GM12878 (cell line): ENCODE data around the gene SSUH2. TPM values are rescaled to one million over a fixed set of nuclear protein-coding genes. Genes with fewer than 3 reads are reported as not detected.

Experiments used
- ATAC-seq: fragments of 200-7000 bp; cut with Tn5 transposase; 3 replicates; pipeline ENCODE4 v1.9.1; 2020; ENCODE audit warnings: mild to moderate bottlenecking, moderate library complexity
- BruUV-seq: library from RNA; stranded (reverse); fragments of 400-500 nt; replicated peaks from 2 replicates; lab custom pipeline; 2021; lab: Mats Ljungman, UMichigan
- CTCF ChIA-PET: fragments of 300-600 bp; sonication (Branson Sonifier 250); formaldehyde crosslinking; extraction: SDS; loops from one replicate; lab custom pipeline; 2021; ENCODE audit warnings: inconsistent platforms; lab: Yijun Ruan, JAX
- POLR2A ChIA-PET: fragments of 350-600 bp; formaldehyde crosslinking; extraction: SDS; loops from one replicate; lab custom pipeline; 2021; ENCODE audit warnings: inconsistent platforms; lab: Charles Lee
- RAD21 ChIA-PET: fragments of 300-600 bp; sonication (Branson Sonifier 250); formaldehyde crosslinking; loops from one replicate; lab custom pipeline; 2023; ENCODE audit warnings: antibody characterized with exemption; ENCODE audit not compliant: unreplicated experiment; lab: Charles Lee
- SMC1A ChIA-PET: fragments of 300-600 bp; sonication (Branson Sonifier 250); formaldehyde crosslinking; loops from one replicate; lab custom pipeline; 2023; ENCODE audit not compliant: unreplicated experiment, uncharacterized antibody; lab: Charles Lee
- DNase-seq: peaks from one replicate; pipeline ENCODE4 v3.0.0-alpha.2; 2011; ENCODE audit warnings: low read depth, low spot score
- FAIRE-seq: peaks from 3 replicates; lab custom pipeline; 2011; peaks lifted over from hg19 to GRCh38; lab: Jason Lieb, UNC
- H2AFZ ChIP-seq: 2 replicates; pipeline ENCODE4 v1.6.0; 2011; ENCODE audit warnings: low read depth, low read length, control low read depth; ENCODE audit not compliant: control insufficient read depth
- H3K27ac ChIP-seq: 2 replicates; pipeline ENCODE4 v1.5.1; 2011; ENCODE audit warnings: control low read depth; ENCODE audit not compliant: control insufficient read depth, insufficient read depth
- H3K27me3 ChIP-seq, 2 experiments: replicated peaks in 1 of 2; 2 replicates each; pipeline versions ENCODE4 v1.6.0 to v1.6.1; 2011; ENCODE audit warnings: low read length in 1 of 2; ENCODE audit not compliant: control insufficient read depth in 2 of 2, insufficient read depth in 2 of 2
- H3K36me3 ChIP-seq, 2 experiments: 2 replicates each; pipeline ENCODE4 v1.5.1; 2011; ENCODE audit warnings: low read length in 1 of 2; ENCODE audit not compliant: control insufficient read depth in 2 of 2, insufficient read depth in 2 of 2
- H3K4me1 ChIP-seq: 2 replicates; pipeline ENCODE4 v1.6.1; 2011; ENCODE audit warnings: mild to moderate bottlenecking, low read length, moderate library complexity, mixed read lengths; ENCODE audit not compliant: control insufficient read depth, insufficient read depth
- H3K4me2 ChIP-seq: 2 replicates; pipeline ENCODE4 v1.6.0; 2011; ENCODE audit warnings: control low read depth; ENCODE audit not compliant: control insufficient read depth, insufficient read depth
- H3K4me3 ChIP-seq: fragments of 200-600 bp; sonication (generic); 2 replicates; pipeline ENCODE4 v1.5.1; 2016
- H3K79me2 ChIP-seq: 2 replicates; pipeline ENCODE4 v1.6.0; 2011; ENCODE audit warnings: low read length; ENCODE audit not compliant: control insufficient read depth, insufficient read depth
- H3K9ac ChIP-seq: 2 replicates; pipeline ENCODE4 v1.8.0; 2011; ENCODE audit warnings: low read length, control low read depth, mixed read lengths; ENCODE audit not compliant: control insufficient read depth, insufficient read depth
- H3K9me3 ChIP-seq: replicated peaks from 3 replicates; pipeline ENCODE4 v1.5.1; 2011; ENCODE audit warnings: mild to moderate bottlenecking, low read length; ENCODE audit not compliant: control insufficient read depth, insufficient read depth
- H4K20me1 ChIP-seq: 2 replicates; pipeline ENCODE4 v1.6.0; 2011; ENCODE audit not compliant: control insufficient read depth, insufficient read depth
- CBFB ChIP-seq: IDR thresholded peaks from 2 replicates; pipeline ENCODE4 v1.6.1; 2016; ENCODE audit warnings: antibody characterized with exemption, low read depth
- CBX3 ChIP-seq: fragments of 200-600 bp; sonication (generic); IDR thresholded peaks from 2 replicates; pipeline ENCODE4 v1.6.1; 2016; ENCODE audit warnings: low read depth, borderline replicate concordance
- CREM ChIP-seq: IDR thresholded peaks from 2 replicates; pipeline ENCODE4 v1.6.1; 2014; ENCODE audit warnings: antibody characterized with exemption, low read depth
- E4F1 ChIP-seq: fragments of 450-650 bp; IDR thresholded peaks from 2 replicates; pipeline ENCODE4 v1.6.1; 2018; ENCODE audit warnings: borderline replicate concordance, mild to moderate bottlenecking; ENCODE audit not compliant: partially characterized antibody
- HDAC2 ChIP-seq: fragments of 200-600 bp; sonication (generic); IDR thresholded peaks from 2 replicates; pipeline ENCODE4 v1.6.1; 2017
- IKZF2 ChIP-seq, 2 experiments: fragments of 450-650 bp; IDR thresholded peaks; 2 replicates each; pipeline ENCODE4 v1.6.1; 2017; ENCODE audit warnings: mild to moderate bottlenecking in 2 of 2, moderate library complexity in 2 of 2
- KAT2A ChIP-seq: conservative IDR thresholded peaks from 2 replicates; pipeline ENCODE4 v1.6.1; 2011; ENCODE audit warnings: low read depth, low read length; ENCODE audit not compliant: control insufficient read depth
- NRF1 ChIP-seq: conservative IDR thresholded peaks from 2 replicates; pipeline ENCODE4 v1.6.1; 2011; ENCODE audit warnings: mild to moderate bottlenecking, low read depth, low read length, improper control_type of control experiment
- PAX8 ChIP-seq: fragments of 450-650 bp; IDR thresholded peaks from 2 replicates; pipeline ENCODE4 v1.6.1; 2017; ENCODE audit warnings: mild to moderate bottlenecking, moderate library complexity
- POLR2AphosphoS2 ChIP-seq: IDR thresholded peaks from 2 replicates; pipeline ENCODE4 v1.6.1; 2011; ENCODE audit warnings: low read depth, mild to moderate bottlenecking, low read length, improper control_type of control experiment, moderate library complexity
- SIN3A ChIP-seq: IDR thresholded peaks from 2 replicates; pipeline ENCODE4 v1.6.1; 2012; ENCODE audit warnings: low read depth, low read length, improper control_type of control experiment
- SMAD1 ChIP-seq: fragments of 450-650 bp; IDR thresholded peaks from 2 replicates; pipeline ENCODE4 v1.6.1; 2018; ENCODE audit warnings: mild to moderate bottlenecking, low read depth; ENCODE audit not compliant: partially characterized antibody
- SRF ChIP-seq, 2 experiments: IDR thresholded peaks; 2 replicates each; pipeline ENCODE4 v1.6.1; 2011; ENCODE audit warnings: low read depth in 2 of 2, low read length in 2 of 2, mild to moderate bottlenecking in 1 of 2, moderate library complexity in 1 of 2
- TAF1 ChIP-seq: IDR thresholded peaks from 2 replicates; pipeline ENCODE4 v1.6.1; 2011; ENCODE audit warnings: mild to moderate bottlenecking, low read depth, low read length, borderline replicate concordance
- TARDBP ChIP-seq: IDR thresholded peaks from 2 replicates; pipeline ENCODE4 v1.6.1; 2016; ENCODE audit warnings: borderline replicate concordance
- WRNIP1 ChIP-seq: IDR thresholded peaks from 2 replicates; pipeline ENCODE4 v1.6.1; 2011; ENCODE audit warnings: low read depth, low read length, improper control_type of control experiment, borderline replicate concordance
- ZNF217 ChIP-seq: fragments of 450-650 bp; IDR thresholded peaks from 2 replicates; pipeline ENCODE4 v1.6.1; 2017; ENCODE audit warnings: antibody characterized with exemption, mild to moderate bottlenecking
- WGBS: methylation state at CpG from one replicate; pipeline ENCODE4 v1.1.6; 2016; ENCODE audit warnings: low lambda C conversion rate; ENCODE audit not compliant: insufficient replicate concordance, insufficient coverage; ENCODE audit errors: missing lambda C conversion rate; 5-methylcytosine and 5-hydroxymethylcytosine counted together
- in situ Hi-C: fragments of 300-500 bp; cut with MboI; formaldehyde crosslinking; loops from 9 replicates; pipeline ENCODE4 v1.14.3; 2018; ENCODE audit warnings: mixed read lengths
- intact Hi-C: fragments of 100-400 bp; cut with micrococcal nuclease; formaldehyde crosslinking; loops from one replicate; pipeline ENCODE4 v1.14.2; 2022; ENCODE audit not compliant: unreplicated experiment
- polyA plus RNA-seq, 11 experiments: library from polyadenylated mRNA; depleted of rRNA in 4 of 11; unstranded in 6 of 11; stranded (reverse) in 5 of 11; fragments of >200 nt; fragmentation: Nextera tagmentation in 4 of 11; fragmentation: Illumina TruSeq in 1 of 11; extraction: Ambion mirVana in 4 of 11; extraction: Trizol in 1 of 11; gene quantifications; 1 replicate in 1 of 11; 2 replicates in 10 of 11; pipeline versions ENCODE4 v1.2.1 to v1.2.3, GENCODE V29; 2011 to 2016; ENCODE audit warnings: inconsistent platforms in 2 of 11, missing spikeins in 2 of 11, low read depth in 1 of 11
- total RNA-seq, 4 experiments: library from RNA; depleted of rRNA in 3 of 4; stranded (reverse); fragments of >200 nt in 3 of 4; fragmentation: Illumina TruSeq in 1 of 4; extraction: Trizol in 1 of 4; gene quantifications; 2 replicates each; pipeline versions ENCODE4 v1.2.1 to v1.2.3, GENCODE V29; 2013 to 2021
- TF ChIP-seq, protein P1 (sequence below): fragments of 450-650 bp; IDR thresholded peaks from 2 replicates; pipeline ENCODE4 v1.6.1; 2017; ENCODE audit warnings: low read depth, mild to moderate bottlenecking, moderate library complexity
- TF ChIP-seq, protein P2 (sequence below): IDR thresholded peaks from 2 replicates; pipeline ENCODE4 v1.6.1; 2011; ENCODE audit warnings: low read depth, mild to moderate bottlenecking, low read length, moderate library complexity, borderline replicate concordance; ENCODE audit errors: extremely low read depth

SSUH2 gene
- total and polyA plus RNA-seq, 10 of the 15 experiments (the other 5 are each of a cell fraction or from before 2014, with no cell fraction given): 0.09 to 0.26 TPM; not detected in 8

- peak; percentile 68; the same call in 1 of the 2 replicates for TF ChIP-seq CBFB
Measured at GRCh38 chr3:8622873-8623691, 21.5 kb downstream of the SSUH2 start (continued).

GRCh38 chr3:8621872-8622271 is 22.7 kb downstream of the SSUH2 start:
- H3K79me2 ChIP-seq: no peaks in the 10 kb centered on the region
- ATAC-seq: no peak
- no peaks in the 10 kb centered on the region for H3K4me1 ChIP-seq

More at GRCh38 chr3:8621872-8622271, 22.7 kb downstream of the SSUH2 start:
- POLR2A ChIA-PET: no interaction called here
- Histone ChIP-seq H4K20me1 (no peaks in the 10 kb centered on the region), H3K4me2 (no peak overlapping the region), H2AFZ (no peak overlapping the region)
- no TSS peak for BruUV-seq
- TF ChIP-seq CREM (no peak), SMAD1 (no peak), SIN3A (no peak), SRF (IDR thresholded peaks at IDR 0.05; ENCODE audit: low read depth in 2 of 2, low read length in 2 of 2) (no peak), POLR2AphosphoS2 (no peak), KAT2A (no peak), HDAC2 (no peak), TARDBP (no peak), WRNIP1 (no peak), ZNF217 (no peak), IKZF2 (IDR thresholded peaks at IDR 0.05) (no peak), NRF1 (no peak), PAX8 (no peak), E4F1 (no peak), CBX3 (no peak), TAF1 (no peak)
- TF ChIP-seq, protein P1, sequence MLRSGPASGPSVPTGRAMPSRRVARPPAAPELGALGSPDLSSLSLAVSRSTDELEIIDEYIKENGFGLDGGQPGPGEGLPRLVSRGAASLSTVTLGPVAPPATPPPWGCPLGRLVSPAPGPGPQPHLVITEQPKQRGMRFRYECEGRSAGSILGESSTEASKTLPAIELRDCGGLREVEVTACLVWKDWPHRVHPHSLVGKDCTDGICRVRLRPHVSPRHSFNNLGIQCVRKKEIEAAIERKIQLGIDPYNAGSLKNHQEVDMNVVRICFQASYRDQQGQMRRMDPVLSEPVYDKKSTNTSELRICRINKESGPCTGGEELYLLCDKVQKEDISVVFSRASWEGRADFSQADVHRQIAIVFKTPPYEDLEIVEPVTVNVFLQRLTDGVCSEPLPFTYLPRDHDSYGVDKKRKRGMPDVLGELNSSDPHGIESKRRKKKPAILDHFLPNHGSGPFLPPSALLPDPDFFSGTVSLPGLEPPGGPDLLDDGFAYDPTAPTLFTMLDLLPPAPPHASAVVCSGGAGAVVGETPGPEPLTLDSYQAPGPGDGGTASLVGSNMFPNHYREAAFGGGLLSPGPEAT: no peak
- TF ChIP-seq, protein P2, sequence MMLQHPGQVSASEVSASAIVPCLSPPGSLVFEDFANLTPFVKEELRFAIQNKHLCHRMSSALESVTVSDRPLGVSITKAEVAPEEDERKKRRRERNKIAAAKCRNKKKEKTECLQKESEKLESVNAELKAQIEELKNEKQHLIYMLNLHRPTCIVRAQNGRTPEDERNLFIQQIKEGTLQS: no peak
- TF ChIP-seq, all 136 proteins: peak for 0
- SMC1A ChIA-PET: interaction anchor here (0.7 to 1.8 kb wide), 7 partner anchors 21 to 179 kb away, joined by 3 to 10 read pairs (median 4); no protein-coding TSS in a partner anchor
- Histone ChIP-seq H3K9me3 (no peaks in the 10 kb centered on the region; the same call in 2 of the 3 replicates), H3K36me3 (no peaks in the 10 kb centered on the region), H3K27ac (no peak overlapping the region), H3K9ac (no peak overlapping the region), H3K4me3 (no peak overlapping the region), H3K27me3 (no peaks in the 10 kb centered on the region)
- in situ Hi-C loops: loop anchor here (5.0 kb wide), 1 partner anchor 175 kb away; no protein-coding TSS in a partner anchor
- DNase-seq (no peak), FAIRE-seq (no peak)
- 13% methylated on average over 4 of the region's 4 CpGs for WGBS
- RAD21 ChIA-PET: interaction anchor here (0.6 to 2.4 kb wide), 4 partner anchors 20 to 179 kb away, joined by 3 to 10 read pairs (median 4); no protein-coding TSS in a partner anchor
- CTCF ChIA-PET: interaction anchor here (0.6 to 2.7 kb wide), 12 partner anchors 41 to 297 kb away, joined by 3 to 15 read pairs (median 4); no protein-coding TSS in a partner anchor
- intact Hi-C loops: loop anchor here (2.0 to 10.0 kb wide), 2 partner anchors 117 to 297 kb away; no protein-coding TSS in a partner anchor
